BJ (cell line): Measurements from ENCODE around the gene TANC1. TPM values are rescaled to one million over a fixed set of nuclear protein-coding genes. Genes with fewer than 3 reads are reported as not detected.

Experiments used
- CTCF ChIA-PET: fragments of 350-600 bp; formaldehyde crosslinking; extraction: SDS; loops from one replicate; lab custom pipeline; 2021; ENCODE audit warnings: antibody characterized with exemption, inconsistent platforms; lab: Yijun Ruan, JAX
- POLR2A ChIA-PET: fragments of 300-600 bp; sonication (Branson Sonifier 250); formaldehyde crosslinking; extraction: SDS; loops from one replicate; lab custom pipeline; 2021; ENCODE audit warnings: antibody characterized with exemption; lab: Charles Lee
- DNase-seq: peaks from one replicate; pipeline ENCODE4 v3.0.0-alpha.2; 2011; ENCODE audit warnings: low read depth
- H3K27me3 ChIP-seq: 2 replicates; pipeline ENCODE4 v1.6.0; 2011; ENCODE audit warnings: low read length; ENCODE audit not compliant: control insufficient read depth, insufficient read depth
- H3K36me3 ChIP-seq: 2 replicates; pipeline ENCODE4 v1.5.1; 2011; ENCODE audit warnings: low read length; ENCODE audit not compliant: control insufficient read depth, insufficient read depth
- H3K4me3 ChIP-seq: 2 replicates; pipeline ENCODE4 v1.5.1; 2011; ENCODE audit warnings: low read depth, mild to moderate bottlenecking, control low read depth, low read length
- CTCF ChIP-seq: IDR thresholded peaks from 2 replicates; pipeline ENCODE4 v1.5.1; 2011; ENCODE audit warnings: low read depth, mild to moderate bottlenecking, control low read depth, inconsistent platforms, low read length, moderate library complexity; ENCODE audit not compliant: insufficient read depth
- polyA plus RNA-seq: library from polyadenylated mRNA; depleted of rRNA; stranded (reverse); fragments of >200 nt; gene quantifications from 2 replicates; pipeline ENCODE4 v1.2.3, GENCODE V29; 2011

TANC1 gene
- polyA plus RNA-seq, 1 experiment, result 22.0 TPM

GRCh38 chr2:159054985-159055384, 86.5 kb downstream of the TANC1 start:
- ChIA-PET CTCF (interaction anchor here (1.0 kb wide), 4 partner anchors 16 to 131 kb away, joined by 3 read pairs; no protein-coding TSS in a partner anchor), POLR2A (no interaction called here)

GRCh38 chr2:159060518-159060917, 92.1 kb downstream of the TANC1 start:
- DNase-seq, result no peak
- Histone ChIP-seq H3K4me3 (no peak overlapping the region), H3K36me3 (no peaks in the 10 kb centered on the region; the same call in 1 of the 2 replicates), H3K27me3 (no peaks in the 10 kb centered on the region)
- ChIA-PET CTCF (no interaction called here), POLR2A (no interaction called here)
- TF ChIP-seq CTCF, result no peak

More at GRCh38 chr2:159054985-159055384, 86.5 kb downstream of the TANC1 start:
- H3K36me3 ChIP-seq, result no peaks in the 10 kb centered on the region
- DNase-seq, result no peak
- H3K27me3 ChIP-seq, result no peaks in the 10 kb centered on the region
- no peak for TF ChIP-seq CTCF
- no peak overlapping the region for H3K4me3 ChIP-seq

DNA sequence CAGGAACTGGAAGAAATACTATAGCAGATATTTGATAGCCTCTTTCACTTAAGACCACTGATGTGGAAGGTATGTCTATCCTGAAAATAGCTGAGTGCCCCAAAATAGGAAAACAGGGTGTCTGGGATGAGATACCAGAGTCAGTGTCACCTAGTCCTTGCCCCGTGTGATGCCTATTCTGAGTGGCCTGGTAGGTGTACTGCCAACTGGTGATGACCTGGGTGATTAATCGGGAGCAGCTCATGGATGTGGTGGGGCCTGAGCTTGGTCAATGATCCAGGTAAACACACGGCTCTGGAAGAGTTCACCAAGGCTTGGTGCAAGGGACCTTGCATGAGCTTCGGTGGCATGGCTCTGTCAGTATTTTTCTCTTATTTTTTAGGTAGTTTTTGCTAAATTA, 95.2 kb downstream of the TANC1 start:
- ChIA-PET CTCF (interaction anchor here (1.8 kb wide), 1 partner anchor 55 kb away, joined by 3 read pairs; no protein-coding TSS in a partner anchor), POLR2A (no interaction called here)
- H3K27me3 ChIP-seq, result no peaks in the 10 kb centered on the region
- no peak overlapping the region for H3K4me3 ChIP-seq
- no peaks in the 10 kb centered on the region; the same call in 1 of the 2 replicates for H3K36me3 ChIP-seq
- no peak for DNase-seq
- TF ChIP-seq CTCF, result no peak

DNA sequence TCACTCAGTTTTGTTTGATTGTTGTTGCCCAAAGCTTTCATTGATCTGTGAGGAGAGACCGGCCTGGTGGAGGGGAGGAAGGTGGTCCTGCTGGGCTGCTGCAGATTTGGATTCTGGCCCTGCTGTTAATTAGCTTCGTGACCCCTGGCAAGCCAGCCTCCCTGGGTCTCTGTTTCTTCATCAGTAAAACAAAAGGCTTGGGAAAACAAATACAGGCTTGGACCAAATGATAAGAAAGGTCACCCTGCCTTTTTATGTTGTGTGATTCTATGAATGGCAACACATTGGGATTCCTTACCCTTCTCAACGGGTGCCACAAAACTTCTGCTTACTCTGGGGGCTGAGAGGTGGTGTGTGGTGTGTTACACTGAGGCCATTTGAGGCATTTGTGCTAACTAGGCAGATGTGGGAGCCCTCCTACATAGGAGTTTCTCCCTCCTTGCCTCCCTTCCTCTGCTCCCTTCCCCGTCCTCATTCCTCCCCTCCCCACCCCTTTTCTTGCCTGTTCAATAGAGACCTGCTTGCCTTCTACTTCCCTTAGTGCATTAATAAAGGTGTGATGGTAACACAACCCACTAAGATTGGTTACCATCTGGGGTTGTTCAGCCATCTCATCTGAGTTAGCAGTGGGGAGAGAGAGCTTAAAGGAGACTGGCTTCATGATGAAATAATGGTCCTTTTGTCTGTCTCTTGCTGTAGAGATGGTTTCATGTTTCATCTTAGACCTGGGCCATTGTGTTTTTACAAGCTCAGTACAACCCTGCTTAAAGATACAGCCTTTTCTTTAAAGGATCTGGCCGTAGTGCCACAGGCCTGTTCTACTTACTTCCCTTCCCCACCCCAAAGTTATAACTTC, 96.2 kb downstream of the TANC1 start:
- ChIA-PET POLR2A (interaction anchor here (0.6 to 0.7 kb wide), 3 partner anchors 135 to 551 kb away, joined by 3 to 5 read pairs (median 4); no protein-coding TSS in a partner anchor), CTCF (interaction anchor here (0.7 to 1.8 kb wide), 5 partner anchors 11 to 88 kb away, joined by 3 read pairs; no protein-coding TSS in a partner anchor)
- DNase-seq, result no peak
- no peaks in the 10 kb centered on the region; the same call in 1 of the 2 replicates for H3K36me3 ChIP-seq
- no peaks in the 10 kb centered on the region for H3K27me3 ChIP-seq
- no peak for TF ChIP-seq CTCF
- no peak overlapping the region for H3K4me3 ChIP-seq

DNA sequence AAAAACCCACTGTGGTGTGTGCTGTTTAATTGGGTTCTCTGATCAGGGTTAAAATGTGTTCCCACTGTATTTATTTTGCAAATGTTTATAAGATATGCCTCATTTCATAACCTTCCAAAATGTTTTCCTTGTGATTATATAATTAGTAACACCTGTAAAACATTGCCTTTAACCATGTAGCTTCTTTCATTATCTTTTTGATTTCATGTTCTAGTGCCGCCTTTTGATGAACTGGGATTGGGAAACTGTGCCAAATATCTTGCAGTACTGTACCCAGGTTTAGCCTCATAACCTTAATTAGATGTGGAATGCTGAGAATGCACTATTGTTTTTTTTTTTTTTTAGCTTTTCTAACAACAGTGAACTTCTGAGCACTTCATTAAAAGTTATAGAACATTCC, 96.9 kb downstream of the TANC1 start:
- H3K27me3 ChIP-seq, result no peaks in the 10 kb centered on the region
- DNase-seq, result no peak
- no peak for TF ChIP-seq CTCF
- ChIA-PET CTCF (interaction anchor here (0.7 to 1.3 kb wide), 4 partner anchors 12 to 88 kb away, joined by 3 read pairs; no protein-coding TSS in a partner anchor), POLR2A (interaction anchor here (0.6 to 0.7 kb wide), 5 partner anchors 20 to 550 kb away, joined by 3 to 5 read pairs (median 4); no protein-coding TSS in a partner anchor)
- H3K4me3 ChIP-seq, result no peak overlapping the region
- H3K36me3 ChIP-seq, result no peaks in the 10 kb centered on the region; the same call in 1 of the 2 replicates
